HG02973 (cell line): ENCODE measurements around the gene PMM1.
A peak's percentile ranks its signal among the peaks of the same experiment; 100 is the strongest.
"Not testable (repeated sequence)": the region's sequence is repeated elsewhere in the genome, so short reads cannot be mapped to it uniquely, and the experiment has no call there.

Experiments used
- ATAC-seq: cut with Tn5 transposase; IDR thresholded peaks from one replicate; pipeline ENCODE4 v1.9.1; 2021; ENCODE audit warnings: moderate library complexity; ENCODE audit not compliant: unreplicated experiment

The PMM1 gene

DNA sequence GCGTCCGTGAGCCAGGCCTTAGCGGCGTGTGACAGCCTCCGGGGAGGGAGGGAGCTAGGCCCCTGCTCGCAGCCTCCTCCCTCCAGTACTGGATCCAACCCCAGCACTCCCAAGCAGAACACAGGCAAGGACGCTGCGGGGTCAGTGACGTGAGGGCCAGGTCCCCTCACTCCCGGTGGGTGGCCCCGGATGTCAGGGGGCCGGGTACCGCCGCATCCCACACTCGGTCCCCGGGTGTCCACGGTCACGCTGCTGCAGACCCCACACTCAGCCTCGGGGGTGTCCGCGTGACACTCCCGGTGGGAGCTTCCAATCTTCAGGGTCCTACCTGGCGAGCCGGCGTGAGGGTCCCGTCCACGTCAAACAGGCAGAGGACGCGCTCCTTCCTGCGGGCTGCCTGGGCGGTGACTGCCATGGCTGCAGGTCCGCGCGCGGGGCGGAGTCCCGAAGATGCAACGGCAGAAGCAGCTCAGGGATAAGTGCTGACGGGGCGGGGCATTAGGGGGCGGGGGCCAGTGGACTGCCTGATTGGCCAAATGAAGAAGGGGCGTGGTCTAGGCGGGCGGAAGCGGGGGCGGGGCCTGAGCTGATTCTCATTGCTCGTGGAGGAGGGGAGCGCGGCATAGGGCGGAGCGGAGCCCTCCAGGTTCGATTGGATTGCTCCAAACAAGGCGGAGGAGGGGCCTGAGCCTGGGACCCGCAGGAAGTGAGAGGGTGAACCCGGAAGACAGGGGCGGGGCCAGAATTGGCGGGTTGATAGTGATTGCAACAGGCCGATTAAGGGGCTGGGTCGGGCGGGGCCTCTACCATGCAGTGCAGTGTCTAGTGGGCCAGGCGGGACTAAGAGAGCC lies at the start of gene PMM1:
Gene PMM1 (minus strand): TSS at position 450 of the 851 bp plus-strand sequence. CDS start 35 bp downstream, at position 415.
- ATAC-seq = peak; percentile 86

DNA sequence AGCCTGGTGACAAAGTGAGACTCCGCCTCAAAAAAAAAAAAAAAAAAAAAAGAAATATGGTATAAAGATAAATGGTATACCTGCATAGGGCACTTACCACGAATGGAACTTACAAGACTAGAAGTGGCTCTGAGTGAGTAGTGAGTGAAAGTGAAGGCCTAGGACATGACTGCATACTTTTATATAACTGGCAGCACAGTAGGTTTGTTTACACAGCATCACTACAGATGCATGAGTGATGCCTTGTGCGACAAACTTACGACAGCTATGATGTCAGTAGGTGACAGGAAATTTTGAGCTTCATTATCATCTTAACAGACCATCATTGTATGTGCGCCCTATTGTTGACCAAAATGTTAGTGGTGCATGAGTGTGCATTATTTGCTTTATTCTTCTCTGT lies 49.1 kb upstream of the PMM1 start:
- no peak for ATAC-seq

DNA sequence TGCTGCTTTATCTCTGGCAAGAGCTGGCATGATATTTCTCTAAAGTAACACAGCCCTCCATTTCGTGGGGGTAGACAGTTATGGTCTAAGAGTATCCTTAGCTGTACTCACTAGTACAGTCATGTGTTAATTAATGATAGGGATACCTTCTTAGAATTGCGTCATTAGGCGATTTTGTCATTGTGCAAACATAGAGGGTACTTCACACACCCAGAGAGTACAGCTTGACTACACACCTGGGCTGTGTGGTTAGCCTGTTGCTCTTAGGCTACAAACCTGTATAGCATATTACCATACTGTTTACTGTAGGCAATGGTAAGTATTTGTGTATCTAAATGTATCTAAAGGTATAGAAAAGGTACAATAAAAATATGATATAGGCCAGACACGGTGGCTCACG lies 48.5 kb upstream of the PMM1 start:
- no peak for ATAC-seq

DNA sequence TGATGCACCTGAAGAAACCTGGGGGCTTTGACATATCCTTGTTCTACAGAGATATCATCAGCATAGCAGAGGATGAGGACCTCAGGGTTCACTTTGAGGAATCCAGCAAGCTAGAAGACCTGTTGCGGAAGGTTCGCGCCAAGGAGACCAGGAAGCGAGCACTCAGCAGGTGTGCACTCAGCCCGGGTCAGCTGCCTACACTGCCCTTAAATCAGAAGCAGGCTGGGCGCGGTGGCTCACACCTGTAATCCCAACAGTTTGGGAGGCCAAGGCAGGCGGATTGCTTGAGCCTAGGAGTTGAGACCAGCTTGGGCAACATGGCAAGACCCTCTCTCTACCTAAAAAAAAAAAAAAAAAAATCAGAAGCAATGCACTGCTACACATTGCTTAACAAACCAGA lies 48.0 kb upstream of the PMM1 start:
- ATAC-seq = not testable (repeated sequence)

DNA sequence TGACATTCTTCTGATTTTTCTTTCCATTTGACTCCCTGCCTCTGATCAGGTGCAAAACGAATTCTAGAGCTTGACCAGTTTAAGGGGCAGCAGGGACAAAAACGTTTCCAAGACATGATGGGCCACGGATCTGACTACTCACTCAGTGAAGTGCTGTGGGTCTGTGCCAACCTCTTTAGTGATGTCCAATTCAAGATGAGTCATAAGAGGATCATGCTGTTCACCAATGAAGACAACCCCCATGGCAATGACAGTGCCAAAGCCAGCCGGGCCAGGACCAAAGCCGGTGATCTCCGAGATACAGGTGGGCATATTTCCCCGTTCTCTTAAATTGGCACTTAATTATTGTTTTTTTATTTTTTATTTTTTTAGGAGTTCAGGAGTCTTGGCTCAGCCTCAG lies 46.8 kb upstream of the PMM1 start:
- ATAC-seq = no peak

DNA sequence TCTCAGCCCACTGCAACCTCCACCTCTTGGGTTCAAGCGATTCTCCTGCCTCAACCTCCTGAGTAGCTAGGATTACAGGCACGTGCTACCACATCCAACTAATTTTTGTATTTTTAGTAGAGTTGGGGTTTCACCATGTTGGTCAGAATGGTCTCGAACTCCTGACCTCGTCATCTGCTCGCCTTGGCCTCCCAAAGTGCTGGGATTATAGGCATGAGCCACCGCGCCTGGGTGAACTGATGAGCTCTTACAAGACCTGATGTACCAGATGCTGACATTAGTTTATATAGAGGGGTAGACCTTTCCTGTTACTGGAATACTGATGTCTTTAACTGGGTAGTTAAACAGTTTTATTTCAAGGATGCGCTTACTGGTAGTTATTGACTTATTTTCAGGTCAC lies 45.0 kb upstream of the PMM1 start:
- ATAC-seq = not testable (repeated sequence)

DNA sequence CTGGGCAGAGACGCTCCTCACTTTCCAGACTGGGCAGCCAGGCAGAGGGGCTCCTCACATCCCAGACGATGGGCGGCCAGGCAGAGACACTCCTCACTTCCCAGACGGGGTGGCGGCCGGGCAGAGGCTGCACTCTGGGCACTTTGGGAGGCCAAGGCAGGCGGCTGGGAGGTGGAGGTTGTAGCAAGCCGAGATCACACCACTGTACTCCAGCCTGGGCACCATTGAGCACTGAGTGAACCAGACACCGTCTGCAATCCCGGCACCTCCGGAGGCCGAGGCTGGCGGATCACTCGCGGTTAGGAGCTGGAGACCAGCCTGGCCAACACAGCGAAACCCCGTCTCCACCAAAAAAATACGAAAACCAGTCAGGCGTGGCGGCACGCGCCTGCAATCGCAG lies 42.0 kb upstream of the PMM1 start:
- not testable (repeated sequence) for ATAC-seq

DNA sequence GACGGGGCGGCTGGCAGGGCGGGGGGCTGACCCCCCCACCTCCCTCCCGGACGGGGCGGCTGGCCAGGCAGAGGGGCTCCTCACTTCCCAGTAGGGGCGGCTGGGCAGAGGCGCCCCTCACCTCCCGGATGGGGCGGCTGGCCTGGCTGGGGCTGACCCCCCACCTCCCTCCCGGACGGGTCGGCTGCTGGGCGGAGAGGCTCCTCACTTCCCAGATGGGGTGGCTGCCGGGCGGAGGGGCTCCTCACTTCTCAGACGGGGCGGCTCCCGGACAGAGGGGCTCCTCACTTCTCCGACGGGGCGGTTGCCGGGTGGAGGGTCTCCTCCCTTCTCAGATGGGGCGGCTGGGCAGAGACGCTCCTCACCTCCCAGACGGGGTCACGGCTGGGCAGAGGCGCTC lies 41.5 kb upstream of the PMM1 start:
- ATAC-seq = not testable (repeated sequence)

DNA sequence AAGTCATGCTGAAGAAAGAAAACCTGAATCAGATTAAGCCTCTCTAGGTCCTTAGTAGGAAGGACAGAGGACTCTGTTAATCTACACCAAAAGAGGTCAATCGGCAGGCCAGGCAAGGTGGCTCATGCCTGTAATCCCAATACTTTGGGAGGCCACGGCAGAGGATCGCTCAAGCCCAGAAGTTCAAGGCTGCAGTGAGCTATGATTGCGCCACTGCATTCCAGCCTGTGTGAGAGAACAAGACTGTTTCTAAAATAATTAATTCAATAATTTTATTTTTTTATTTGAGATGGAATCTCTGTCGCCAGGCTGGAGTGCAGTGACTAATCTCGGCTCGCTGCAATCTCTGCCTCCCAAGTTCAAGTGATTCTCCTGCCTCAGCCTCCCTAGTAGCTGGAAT lies 35.9 kb upstream of the PMM1 start:
- no peak for ATAC-seq

DNA sequence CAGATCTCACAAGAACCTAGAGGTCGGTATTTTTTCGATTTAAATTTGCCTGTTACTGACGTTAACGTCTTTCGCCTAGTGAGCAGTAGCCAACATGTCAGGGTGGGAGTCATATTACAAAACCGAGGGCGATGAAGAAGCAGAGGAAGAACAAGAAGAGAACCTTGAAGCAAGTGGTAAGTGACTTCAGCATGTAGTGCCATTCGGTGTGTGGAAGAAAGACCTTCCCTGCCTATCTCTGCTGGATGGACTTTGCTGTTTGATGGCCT lies 32.2 kb upstream of the PMM1 start:
- no peak for ATAC-seq

DNA sequence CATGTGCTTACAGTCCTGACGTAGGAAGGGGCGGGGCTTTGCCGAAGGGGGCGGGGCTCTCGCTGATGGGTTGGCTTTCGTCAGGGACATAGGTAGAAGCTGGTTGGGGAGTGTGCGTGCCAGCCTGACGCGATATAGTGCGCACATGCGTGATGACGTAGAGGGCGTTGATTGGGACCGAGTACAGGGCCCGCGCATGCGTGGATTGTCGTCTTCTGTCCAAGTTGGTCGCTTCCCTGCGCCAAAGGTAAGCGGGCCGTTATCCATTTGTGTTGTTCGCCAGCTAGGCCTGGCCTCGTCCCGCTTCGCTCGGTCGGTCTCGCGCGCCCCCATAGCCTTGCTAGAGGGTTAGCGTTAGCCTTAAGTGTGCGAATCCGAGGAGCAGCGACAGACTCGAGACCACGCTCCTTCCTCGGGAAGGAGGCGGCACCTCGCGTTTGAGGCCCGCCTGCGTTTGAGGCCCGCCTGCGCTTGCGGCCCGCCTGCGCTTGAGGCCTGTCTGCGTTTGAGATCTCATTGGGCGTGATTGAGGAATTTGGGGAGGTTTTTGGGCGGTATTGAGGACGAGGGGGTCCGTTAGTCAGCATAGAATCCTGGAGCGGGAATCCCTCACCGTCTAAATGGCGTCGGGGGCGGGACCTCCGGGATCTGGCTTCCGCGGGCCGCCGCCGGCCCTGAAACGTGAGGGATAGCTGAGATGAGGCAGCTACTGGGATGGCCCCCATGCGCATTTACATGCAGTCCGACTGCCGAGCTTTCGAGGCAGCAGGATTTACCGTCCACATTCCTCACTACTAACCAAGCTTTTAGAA lies 31.7 kb upstream of the PMM1 start, which contains the start of gene XRCC6:
Gene XRCC6 (plus strand): TSS at position 197 of the 812 bp plus-strand sequence. CDS start 710 bp downstream, outside the sequence.
- ATAC-seq = peak; percentile 70

DNA sequence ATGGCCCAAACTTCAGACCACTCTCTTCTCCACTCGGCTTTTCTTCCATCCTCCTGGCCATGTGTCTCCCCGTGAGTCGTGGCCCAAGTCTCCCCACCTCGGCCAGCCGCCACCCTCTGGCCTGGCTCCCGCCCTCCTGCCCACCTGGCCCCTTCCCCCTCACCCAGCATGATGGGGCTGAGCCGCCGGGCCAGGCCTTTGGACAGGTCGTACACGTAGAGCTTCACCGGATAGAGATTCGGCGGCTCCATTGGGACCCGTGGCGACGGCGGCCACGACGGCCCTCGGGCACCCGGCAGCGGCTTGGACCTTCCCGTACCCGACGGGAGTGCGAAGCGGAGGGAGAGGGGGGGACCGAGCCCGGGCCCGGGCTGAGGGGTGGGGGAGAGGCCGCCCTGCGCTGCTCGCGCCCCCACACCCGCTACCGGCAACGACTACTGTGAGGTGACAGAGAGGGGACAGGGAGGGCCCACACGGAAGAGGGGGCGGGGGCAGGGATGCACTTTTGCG lies 31.0 kb upstream of the PMM1 start, which contains the start of gene DESI1:
Gene DESI1 (minus strand): TSS at position 455 of the 510 bp plus-strand sequence. CDS start 204 bp downstream, at position 251.
- peak; percentile 17 for ATAC-seq

DNA sequence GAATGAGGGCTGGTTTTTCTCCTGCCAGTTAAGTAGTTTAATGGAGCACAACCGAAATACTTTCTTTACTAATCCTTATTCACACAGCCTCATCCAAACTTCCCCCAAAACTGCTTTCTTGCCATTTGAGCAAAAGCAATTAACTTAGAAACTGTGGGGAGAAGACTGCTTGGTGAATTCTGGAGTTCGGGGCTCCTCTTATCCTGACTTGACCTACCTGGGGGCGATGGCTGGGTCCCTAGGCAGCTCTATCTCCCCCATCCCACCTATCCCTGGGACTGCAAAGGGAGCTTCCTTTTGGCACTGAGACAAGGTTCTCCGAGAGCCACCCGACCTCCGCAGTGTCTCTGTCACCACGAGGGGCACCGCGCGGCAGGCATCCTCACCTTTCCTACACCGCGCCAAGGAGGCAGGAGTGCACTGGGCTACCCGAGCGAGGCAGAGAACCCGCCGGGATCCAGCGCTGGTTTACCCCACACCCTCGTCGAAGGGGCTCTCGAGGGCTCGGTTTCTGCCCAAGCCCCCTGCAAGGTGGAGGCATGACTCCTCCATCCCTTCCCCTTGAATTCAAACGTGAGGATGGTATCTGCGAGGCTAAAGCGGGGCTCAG lies 30.4 kb upstream of the PMM1 start:
- peak; percentile 22 for ATAC-seq

DNA sequence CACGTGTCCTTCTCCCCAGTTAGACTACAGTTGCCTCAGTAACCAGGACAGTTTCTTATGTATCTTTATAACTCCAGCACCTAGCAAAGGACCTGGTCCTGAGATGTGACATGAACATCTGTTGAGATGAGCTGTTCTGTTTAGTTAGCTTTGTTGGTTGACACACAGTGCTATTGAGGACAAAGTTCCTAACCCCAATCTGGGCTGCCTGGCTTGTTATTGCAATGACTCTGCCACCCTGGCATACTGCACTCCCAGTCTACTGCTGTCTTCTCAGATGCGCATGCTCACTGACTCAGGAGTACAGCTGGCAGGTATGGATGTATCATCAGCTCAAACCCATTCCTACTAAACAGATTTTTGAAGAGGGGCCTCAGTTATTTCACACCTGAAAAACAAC lies 23.8 kb upstream of the PMM1 start:
- ATAC-seq = no peak

DNA sequence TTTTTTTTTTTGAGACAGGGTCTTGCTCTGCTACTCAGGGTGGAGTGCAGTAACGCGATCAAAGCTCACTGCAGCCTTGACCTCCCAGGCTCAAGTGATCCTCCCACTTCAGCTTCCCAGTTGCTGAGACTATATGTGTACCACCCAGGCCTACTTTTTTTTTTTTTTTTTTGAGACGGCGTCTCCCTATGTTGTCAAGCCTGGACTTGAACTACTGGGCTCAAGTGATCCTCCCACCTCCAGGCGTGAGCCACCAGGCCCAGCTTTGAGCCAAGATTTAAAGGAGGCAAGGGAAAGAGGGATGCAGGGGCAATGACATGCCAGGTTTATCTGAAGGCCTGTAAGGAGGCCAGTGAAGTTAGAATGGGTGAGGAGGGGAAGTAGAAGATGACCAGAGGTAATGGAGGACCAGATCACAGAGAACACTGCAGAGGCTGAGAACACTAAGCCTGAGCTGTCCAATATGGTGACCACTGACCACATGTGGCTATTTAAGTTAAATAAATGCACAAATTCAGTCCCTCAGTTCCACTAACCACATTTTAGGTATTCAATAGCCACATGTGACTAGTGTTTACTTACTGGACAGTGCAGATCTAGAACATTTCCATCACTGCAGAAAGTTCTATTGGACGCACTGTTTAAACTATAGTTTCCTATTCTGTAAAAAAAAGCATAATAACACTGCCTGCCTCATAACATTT lies 23.1 kb upstream of the PMM1 start:
- ATAC-seq = no peak

DNA sequence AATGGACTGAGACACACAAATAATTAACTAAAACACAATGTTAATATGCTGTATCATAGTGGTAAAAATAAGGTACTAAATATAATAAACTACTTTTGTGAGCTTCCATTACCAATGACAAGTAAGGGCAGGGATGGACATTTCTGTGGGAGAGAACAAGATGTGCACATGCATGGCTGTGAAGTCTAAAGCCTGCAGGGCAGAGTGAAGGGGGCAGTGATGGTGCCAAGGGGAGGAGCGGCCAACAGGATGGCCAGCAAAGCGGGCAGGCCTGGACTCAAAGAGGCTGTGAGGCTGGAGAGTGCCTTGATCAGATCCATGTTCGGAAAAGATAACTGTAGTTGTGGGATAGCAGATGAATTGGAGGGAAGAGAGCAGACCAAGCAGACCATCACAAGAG lies 18.7 kb upstream of the PMM1 start:
- no peak for ATAC-seq

DNA sequence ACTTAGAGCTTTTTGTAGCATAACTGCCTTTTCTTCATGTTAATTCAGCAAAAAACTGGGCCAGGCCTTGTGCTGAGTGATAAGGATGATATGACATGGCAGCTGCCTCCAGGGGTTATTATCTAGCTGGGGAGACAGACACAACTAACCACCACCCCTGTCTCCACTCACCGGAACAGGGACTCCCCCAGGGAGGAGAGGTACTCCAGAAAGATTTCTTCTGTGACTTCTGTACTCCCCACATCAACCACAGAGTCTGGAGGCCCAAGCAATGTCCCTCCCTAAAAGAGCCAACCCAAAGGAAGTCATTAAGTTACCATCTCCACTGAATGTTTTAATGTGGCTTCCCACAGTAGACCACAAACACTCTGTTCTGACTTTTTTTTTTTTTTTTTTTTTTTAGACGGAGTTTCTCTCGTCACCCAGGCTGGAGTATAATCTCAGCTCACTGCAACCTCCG lies 14.3 kb upstream of the PMM1 start:
- peak; percentile 48 for ATAC-seq

DNA sequence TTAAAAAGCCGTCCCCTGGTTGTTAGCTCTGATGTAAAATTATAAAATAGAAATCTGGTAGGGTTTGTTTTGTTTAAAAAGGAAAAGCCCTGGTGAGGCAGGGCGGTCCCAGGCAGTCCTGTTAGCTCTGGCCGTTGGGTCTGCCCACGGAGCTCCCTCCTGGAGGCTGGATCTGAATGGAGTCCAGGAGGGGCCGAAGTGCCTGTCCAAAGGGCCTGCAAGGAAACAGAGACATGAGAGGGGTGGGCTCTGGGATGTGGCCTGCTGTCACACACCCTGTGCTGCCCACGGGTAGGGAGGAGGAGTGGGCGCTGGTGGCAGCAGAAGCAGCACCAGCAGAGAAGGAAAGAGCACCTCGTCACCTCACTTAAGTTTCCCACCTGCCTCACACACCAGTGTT lies 11.3 kb upstream of the PMM1 start:
- no peak for ATAC-seq

DNA sequence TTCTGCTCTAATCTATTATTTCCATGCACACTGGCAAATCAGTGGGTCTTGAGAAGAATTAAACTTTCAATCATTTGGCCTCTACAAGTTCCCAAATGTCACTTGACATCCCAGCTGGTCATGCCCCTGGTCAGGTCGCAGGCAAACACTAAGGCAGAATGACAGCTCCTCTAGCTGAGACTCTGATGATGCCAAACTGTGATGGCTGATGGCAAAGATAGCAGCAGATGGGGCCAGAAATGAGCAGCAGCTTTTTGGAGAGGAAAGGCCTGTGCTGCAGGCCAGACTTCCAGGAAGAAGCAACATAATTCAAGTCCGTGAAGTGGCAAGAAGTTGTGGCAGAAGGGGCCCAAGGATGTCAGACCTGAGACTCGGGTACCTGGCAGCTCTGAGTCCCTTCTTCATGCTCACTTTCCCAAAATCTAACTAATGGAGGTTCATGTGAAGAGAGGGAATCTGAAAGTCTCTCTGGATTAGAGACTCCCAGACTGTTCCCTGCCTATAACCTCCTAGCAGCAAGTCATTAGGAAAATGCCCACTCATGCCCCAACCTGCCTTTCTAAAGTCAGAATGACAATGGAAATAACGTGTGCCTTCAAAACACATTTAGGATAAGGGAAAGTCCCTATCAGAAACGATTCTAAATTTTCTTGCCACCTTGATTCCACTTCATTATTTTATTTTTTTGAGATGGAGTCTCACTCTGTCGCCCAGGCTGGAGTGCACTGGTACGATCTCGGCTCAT lies 9.4 kb upstream of the PMM1 start:
- no peak for ATAC-seq

DNA sequence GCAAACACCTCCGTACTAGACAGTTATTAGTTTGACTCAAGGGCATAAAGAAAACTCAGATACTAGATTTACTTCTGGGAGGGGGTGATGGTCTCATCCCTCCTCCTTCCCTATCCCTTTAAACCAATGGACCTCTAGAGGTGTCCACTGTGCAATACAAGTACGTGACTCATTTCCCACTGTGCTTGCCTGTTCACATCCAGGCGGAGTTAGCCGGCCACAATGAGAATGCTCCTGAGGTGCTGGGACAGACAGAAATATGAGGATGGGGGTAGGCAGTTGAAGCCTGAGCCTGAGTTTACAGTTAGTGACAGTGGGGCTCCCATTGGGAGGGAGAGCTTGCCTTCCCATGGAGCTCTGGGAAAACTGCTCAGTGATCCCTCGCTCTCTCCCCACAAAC lies 8.4 kb upstream of the PMM1 start:
- no peak for ATAC-seq
